ENCODE measurements around the gene NUP214.

DNA sequence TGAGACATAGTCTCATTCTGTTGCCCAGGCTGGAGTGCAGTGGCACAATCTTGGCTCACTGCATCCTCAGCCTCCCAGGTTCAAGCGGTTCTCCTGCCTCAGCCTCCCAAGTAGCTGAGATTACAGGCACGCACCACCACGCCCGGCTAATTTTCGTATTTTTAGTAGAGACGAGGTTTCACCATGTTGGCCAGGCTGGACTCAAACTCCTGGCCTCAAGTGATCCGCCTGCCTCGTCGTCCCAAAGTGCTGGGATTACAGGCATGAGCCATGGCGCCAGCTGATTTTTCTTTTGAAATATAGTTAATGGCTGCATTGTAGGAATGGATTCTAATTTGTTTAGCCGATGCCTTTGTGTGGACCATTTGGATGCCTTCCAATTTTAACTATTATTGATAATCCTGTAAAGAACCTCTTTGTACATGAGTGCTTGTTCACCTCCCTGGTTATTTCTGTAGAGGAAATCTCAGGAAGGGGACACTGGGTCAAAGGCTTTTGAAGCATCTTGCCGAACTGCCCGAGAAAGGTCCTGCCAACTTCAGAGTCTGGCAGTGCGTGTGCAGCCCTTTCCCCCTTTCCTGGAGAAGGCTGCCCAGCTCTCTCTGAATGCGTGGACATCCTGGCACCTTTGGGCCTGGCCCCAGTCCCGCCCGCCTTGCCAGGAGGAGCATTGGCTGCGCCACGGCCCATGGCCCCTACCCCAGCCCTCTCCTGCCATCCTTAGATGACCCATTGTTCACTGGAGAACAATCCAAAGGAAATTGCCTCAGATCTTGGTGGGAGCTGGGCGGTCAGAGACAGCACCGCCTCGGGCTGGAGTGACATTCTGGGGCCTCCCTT, 8.9 kb upstream of the NUP214 start:
- TF ChIP-seq, protein P1, sequence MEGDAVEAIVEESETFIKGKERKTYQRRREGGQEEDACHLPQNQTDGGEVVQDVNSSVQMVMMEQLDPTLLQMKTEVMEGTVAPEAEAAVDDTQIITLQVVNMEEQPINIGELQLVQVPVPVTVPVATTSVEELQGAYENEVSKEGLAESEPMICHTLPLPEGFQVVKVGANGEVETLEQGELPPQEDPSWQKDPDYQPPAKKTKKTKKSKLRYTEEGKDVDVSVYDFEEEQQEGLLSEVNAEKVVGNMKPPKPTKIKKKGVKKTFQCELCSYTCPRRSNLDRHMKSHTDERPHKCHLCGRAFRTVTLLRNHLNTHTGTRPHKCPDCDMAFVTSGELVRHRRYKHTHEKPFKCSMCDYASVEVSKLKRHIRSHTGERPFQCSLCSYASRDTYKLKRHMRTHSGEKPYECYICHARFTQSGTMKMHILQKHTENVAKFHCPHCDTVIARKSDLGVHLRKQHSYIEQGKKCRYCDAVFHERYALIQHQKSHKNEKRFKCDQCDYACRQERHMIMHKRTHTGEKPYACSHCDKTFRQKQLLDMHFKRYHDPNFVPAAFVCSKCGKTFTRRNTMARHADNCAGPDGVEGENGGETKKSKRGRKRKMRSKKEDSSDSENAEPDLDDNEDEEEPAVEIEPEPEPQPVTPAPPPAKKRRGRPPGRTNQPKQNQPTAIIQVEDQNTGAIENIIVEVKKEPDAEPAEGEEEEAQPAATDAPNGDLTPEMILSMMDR (IDR thresholded peaks at IDR 0.05): no peak
- TF ChIP-seq POLR2AphosphoS5 (IDR thresholded peaks at IDR 0.05) (no peak), POLR2A (IDR thresholded peaks at IDR 0.05) (no peak)

Data from prostate gland (tissue), 2 donors.